Renal cortex interstitium (tissue), 11 donors: ENCODE results near the gene SIM1. TPM values are rescaled to one million over a fixed set of nuclear protein-coding genes. Genes with fewer than 3 reads are reported as not detected.

ENCODE experiments used
- DNase-seq, 11 donors: peaks; one replicate each; pipeline ENCODE4 v3.0.0-alpha.2; 2013; ENCODE audit warnings: low read depth in 9 of 11, low spot score in 4 of 11; ENCODE audit errors: extremely low read depth in 1 of 11
- polyA plus RNA-seq, 3 donors: library from polyadenylated mRNA; unstranded; fragments of 120-200 nt; gene quantifications; one replicate each; pipeline ENCODE4 v1.2.1, GENCODE V29; 2013; ENCODE audit not compliant: insufficient read length in 3 of 3

Gene SIM1
- polyA plus RNA-seq, 3 donors = 21.2 to 26.9 (median 24.8) TPM

DNA sequence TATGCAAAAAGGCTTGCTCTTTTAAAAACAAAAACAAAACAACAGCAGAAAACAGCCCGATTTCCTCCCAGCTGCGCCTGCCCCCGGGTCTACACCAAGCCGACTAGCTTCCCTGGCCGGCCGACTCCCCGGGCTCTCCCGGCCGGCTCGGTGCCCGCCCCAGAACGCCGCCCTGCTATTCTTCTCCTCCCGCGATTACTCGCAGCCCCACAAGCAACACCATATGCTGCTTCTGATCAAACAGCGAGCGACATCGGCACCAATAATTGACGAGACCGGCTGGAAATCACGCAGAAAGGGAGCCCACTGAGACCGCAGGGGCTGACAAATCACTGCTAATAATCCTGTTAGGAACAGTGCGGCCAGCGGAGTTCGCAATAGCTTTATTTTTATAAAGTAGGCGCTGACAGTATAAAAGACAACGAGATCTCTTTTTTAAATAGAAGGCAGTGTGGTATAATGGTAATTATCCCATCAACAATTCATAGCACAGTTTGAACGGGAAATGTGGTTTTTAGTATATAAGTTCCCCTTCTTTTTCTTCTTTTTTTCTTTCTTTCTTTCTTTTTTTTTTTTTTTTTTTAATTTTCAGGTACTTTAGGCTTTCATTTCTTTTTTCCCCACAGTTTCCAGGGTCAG lies 3.3 kb downstream of the SIM1 start:
- no peak for DNase-seq

DNA sequence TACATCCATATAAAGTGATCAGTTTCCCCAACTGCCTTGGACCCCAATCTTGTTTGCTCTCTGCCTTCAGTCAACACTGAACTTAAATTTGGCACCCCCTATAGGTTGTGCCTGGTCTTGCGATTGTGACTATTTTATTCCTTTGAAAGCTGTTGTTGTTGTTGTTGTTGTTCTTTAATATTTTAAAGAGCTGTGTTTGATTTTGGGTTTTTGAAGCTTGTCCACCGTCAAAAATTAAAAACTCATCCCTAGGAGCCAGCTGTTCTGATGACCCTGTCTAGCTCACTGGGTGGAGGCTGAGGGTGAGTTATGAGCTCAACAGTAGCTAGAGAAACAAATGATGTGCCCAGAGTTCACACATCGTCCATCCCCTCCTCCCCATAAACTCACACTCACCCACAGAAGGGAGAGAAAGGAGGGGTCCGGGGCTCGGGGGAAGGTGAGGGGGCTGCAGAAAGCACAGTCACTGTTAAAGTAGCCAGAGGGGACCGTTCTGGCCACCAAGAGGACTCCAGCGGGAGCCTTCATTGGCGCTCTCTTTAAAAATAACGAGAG lies 4.0 kb downstream of the SIM1 start:
- DNase-seq = no peak

DNA sequence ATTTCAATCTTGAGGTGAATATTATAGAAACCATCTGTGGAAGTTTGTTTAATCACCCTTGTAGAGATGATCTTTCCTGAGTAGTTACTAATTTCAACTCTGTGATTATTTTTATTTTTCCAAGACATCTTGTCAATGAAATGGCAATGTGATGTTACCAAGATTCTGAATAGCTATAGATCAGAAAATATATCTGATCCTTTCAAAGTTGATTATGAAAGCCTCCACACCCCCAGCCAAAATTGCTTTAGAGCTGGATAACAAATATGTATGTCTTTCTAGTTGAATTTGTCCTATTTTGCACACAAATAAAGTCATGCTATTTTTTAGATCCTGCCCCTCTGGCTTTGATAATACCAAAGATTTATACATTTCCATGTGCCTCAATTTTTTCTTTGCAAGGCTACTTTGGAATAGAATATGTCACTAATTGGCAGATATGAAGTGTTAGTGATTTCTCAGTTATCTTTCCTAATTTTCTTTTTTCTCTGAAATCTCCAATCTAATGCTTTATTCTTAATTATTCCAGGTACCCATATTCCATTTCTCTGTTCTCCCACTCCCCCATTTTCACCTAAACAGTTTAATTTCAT lies 5.0 kb downstream of the SIM1 start:
- DNase-seq = no peak

DNA sequence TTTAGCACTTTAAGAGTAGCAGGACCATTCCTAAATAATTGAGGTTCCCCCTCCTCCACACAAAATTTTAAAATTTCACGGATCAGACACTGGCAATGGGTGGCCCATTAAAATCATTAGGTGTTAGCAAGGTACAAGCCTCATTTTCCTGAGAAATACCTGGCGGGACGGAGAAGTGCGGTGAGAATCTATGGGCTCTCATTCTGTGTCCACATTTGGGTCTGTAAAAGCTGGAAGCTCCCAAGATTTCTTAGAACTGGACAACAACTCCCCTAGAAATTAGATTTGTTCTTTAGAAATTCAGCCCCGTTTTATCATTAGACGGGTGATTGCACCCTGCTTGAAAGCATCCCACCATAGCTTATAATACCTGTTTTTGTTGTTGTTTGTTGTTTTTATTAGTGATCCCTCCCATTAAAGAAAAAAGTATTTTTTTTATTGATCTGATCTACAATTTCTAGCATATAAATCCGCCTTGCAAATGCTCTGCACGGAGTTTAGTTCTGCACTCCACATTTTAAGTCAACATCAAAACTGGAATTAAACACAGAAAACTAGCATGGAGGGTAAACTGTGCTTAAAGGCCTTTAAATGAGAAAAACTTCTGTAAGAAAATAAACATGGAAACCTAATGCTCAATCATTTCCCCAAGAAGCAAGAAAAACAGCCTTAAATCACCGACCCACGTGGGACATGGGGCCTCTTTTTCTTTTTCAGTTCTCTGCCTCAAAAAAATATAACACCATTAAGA lies 5.7 kb downstream of the SIM1 start:
- no peak for DNase-seq

DNA sequence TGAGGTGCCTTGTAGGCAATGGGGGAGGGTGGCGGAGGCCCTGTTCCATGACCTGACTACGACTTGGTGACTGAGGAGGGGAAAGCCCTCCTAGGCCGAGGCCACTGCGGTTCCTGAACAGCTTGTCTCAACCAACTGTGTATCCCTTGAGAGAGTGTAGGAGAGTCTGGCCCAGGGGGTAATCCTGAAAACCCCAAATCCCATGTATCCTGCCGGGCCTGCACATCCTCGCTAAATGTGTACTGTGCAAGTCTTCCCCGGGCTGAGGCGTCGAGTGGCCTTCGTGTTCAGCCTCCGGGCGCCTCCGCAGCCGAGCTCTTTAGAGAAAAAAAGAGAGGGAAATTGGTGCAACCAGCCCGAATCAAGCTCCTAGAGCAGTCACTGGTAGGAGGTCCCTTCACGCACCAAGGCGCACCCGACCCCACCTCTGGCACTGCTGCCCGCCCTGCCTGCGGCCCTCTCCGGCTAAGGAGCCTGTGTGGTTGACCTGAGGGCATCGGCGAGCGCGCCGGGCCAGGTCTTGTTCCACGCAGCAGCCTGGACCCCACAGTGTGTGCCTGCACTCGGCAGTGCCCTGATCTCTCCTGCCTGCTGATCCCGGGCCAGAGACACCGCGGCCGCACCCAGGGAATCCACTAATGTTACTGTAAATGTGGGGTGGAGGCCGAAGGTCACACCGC lies 7.3 kb downstream of the SIM1 start:
- DNase-seq = no peak

DNA sequence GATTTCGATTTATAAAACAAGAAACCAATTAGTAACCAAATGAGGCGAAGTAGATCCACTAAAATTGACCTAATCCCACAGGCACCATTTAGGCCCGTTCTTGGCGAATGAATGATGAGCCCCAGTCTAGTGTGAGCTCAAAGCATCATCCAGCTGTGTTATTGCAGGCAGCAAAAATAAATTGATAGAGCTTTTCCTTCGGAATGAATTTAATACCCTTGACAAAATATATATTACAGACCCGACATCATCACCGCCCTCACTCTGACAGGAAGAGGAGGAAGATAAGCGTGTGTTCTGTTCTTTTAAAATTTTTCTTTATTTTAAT lies 7.8 kb downstream of the SIM1 start:
- DNase-seq = no peak

DNA sequence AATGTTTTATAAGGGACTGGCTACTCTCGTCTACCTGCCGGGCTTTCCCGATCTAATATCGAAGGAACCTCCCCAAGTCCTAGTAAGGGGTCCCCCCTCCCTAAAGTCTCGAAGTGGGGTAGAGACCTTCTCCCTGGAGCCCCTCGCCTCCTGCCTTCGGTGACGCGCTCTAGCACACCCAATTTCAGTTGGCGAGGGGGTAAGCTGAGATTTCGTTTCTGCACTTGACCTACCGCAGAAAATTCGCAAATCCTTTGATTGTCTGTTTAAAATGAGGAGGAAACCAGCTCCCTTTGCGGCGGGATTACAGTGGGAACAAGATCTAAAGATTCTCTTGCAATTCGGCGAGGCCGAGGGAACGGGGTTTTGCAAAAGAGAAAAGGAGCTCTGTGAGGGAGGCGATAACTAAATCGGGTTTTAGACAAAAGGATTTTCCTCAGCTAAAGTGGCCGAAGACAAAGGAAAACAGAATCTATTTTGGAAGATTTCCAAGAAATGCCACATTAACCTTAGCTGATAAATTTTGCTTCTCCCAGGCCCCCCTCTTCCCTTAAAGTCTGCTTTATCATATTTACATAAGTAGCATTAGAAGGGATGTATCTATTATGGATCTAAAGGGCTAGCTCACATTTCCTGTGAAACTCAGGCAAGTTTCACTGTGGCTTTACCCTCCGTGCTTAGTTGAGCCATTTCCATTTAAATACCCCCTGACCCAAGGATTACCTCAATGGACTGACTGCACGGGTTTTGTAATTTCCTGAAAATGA lies 8.4 kb downstream of the SIM1 start:
- no peak for DNase-seq

DNA sequence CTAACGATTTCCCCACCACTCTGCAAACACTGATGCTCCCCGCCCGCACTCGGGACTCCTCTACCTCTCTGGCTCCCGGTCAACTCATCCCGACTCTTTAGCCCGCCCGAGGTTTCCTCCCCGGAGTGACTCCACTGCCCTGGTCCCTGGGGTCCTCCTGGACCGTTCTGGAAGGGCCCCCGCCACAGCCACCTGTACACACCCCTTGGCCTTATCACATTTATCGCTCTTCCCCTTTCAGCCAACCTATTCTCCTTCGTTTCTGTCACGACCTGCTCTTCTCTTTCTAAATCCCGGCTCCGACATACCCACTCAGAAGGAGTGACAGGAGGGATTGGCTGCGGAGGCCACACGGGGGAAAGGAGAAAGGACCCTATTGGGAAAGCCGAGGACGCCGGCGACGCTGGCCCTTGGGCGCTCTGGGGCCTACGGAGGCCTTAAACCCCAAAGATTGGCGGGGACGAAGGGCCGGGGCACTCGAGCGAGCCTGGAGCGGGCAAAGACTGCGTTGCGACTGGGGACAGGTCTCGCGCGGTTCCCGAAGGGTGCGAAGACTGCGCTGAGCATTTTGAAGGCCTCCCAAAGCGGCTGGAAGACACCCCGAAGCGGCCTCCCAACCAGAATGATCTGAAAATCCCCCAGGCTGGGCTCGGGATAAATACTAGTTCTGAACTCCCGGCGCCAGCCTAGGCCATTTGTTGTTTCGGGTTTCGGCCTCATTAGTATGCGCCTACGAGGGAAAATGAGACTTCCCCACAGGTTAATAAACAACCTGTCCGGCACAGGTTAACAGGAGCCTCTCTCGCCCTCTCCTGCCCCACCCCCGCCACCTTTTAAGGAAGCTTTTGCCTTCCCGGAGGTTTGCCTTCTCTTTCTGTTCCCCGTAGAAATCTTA lies 9.2 kb downstream of the SIM1 start:
- peak in 5 of 11 donors; percentile 49 to 86 (median 74) for DNase-seq

DNA sequence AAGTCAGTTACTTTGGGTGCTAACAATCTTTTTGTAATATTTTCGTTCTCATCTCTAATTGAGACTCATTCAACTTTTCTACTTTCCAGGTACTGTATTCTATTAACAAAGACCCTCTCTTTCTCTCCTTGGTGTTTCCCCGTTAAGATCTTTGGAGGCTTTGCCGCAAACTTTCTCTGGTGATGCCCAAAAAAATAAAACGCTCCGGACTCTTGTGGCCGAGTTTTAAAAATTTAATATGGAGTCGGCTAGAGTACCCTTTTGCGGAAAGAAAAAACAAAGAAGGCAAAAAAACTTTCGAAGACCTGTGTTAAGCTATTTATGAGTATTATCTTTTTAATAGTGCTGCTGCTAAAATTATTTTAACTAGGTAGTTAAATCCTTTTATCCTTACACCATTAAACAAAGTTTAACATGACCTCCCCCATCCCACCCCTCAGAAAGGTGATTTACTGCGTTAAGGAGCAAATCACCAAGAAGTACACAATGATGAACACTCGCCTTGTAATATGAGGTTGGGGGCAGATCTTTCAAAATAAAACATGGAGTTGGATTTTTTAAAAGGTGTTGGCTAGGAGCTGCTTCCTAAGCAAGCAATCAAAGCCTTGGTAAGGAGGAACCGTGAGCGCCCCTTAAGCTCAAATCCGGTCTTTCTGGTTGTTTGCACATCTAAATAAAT lies 10.0 kb downstream of the SIM1 start:
- no peak for DNase-seq

DNA sequence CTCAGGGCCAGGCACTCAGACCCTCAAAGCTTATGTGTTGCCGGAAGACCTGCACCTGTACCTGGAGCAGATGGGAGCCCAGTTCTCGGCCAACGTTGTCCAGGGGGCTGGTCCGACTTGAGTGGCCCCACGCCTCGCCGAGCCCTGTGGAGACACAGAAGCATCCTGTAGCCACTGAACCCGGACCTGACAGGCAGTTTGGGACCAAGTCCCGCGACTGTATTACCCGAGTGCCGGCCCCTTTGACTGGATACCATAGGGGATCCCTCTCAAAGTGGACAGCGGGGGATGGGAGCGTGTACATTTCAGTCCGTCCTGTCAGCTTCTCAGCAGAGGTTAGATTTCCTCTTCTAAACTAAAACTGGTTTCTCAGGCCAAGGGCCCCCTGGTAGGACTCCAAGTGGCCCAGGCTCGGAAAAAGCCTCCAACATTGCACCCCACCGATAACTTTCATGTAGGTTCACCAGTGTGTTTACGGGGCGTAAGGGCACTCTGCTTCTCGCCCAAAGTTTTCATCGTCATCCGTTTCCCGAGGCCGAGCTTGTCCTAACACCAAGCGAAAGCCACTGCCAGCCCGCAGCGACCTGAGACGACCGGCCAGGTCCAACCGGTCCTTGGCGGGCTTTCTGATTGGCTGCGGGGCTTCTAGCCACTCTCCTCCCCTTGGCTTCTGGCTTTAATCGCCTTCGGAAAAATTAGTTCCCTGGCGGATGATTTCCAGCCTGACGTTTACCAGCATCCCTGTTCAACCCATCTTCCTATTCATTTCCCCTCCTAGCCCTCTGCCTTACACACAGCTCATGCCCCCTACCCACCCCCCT lies 10.8 kb downstream of the SIM1 start:
- DNase-seq = no peak

DNA sequence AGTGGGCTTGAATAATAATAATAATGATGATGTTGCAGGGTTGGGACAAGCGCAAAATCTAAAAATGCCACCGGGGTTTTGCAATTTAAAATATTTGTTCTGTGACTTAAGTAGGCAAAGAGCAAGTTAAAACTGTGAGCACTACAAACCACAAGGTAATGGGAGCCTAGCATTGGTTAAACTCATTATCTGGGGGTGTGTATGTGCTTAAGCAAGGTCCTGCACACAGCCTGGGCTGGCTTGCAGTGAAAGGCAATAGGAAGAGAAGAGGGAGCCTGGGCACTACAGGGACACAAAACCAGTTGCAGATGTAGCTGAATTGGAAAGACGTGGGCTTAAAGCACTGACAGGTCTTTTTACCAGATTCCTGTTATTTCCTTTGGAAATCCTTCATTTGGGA lies 11.7 kb downstream of the SIM1 start:
- DNase-seq = no peak

DNA sequence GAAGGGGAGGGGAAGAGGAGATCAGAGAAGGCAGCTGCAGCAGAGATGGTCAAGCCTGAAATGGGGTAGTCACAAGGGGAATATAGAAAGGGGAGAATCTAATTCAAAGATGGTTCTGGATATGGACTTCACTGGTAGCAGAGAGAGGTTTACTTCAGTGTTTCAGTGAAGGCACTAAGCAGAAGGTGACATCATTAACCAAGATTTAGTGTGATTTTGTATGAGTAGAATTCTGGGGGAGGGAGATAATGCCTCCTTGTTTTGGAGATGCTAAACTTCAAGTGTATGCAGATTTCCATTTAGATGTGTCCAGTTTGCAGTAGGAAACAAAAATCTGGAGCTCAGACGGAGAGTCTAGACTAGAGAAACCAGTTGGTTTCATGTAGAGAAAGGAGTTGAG lies 13.1 kb downstream of the SIM1 start:
- DNase-seq = no peak

DNA sequence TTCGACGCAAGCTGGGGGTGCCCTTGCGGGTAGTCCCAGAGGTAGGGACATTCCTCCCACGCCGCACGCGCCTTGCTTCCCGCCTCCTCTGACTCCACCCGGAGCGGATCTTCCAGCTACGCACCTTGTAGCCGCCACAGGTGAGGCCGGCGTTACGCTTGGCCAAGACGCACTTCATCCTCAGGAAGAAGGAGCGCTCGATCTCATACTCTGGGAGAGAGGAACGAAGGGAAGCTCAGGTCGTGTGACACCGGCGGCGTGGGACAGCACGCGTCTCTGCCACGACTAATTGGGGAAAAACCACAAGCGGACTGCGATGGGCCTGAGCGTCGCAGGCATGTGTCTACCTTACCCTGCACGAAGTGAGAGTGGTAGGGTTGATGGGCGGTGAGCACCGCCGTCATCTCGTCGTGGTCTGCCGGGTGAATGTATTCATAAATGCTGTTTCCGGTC lies 15.5 kb downstream of the SIM1 start:
- no peak for DNase-seq

DNA sequence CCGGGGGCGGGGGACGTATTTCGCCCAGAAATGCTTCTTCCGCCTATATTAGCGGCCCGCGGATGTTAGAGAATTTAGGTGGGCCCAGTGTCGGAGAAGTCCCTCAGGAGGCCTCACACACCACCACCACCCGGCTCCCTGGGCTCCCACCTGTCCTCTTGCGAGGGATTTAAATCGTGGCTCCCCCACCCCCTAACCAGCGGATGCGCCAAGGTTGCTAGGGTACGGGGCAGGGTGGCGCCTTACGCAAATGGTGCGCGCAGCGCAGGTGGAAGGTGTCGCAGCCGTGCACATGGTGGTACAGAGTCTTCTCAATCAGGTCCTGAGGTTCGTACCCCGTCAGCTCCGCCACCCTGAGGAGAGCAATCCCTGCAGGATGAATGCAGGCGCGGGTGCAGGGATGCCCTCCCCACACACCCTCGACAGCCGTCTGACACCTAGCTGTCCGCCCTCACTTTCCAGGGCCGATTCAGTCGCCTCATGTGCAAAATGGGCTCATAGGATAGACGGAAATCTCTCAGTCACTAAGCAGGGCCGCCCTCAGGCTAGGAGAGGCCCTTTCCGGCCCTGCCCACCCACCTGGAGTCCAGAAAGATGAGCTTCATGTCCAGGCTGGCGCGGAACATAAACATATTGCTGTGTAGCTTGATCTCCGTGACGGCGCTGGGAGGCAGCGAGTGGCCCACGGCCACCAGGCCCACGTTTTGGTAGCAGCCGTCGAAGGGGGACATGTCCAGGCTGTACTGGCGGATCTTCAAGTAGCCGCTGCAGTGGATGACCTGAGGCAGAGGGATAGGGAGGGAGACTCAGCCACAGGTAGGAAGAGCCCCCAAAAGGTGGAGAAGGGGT lies 16.6 kb downstream of the SIM1 start:
- DNase-seq = no peak

DNA sequence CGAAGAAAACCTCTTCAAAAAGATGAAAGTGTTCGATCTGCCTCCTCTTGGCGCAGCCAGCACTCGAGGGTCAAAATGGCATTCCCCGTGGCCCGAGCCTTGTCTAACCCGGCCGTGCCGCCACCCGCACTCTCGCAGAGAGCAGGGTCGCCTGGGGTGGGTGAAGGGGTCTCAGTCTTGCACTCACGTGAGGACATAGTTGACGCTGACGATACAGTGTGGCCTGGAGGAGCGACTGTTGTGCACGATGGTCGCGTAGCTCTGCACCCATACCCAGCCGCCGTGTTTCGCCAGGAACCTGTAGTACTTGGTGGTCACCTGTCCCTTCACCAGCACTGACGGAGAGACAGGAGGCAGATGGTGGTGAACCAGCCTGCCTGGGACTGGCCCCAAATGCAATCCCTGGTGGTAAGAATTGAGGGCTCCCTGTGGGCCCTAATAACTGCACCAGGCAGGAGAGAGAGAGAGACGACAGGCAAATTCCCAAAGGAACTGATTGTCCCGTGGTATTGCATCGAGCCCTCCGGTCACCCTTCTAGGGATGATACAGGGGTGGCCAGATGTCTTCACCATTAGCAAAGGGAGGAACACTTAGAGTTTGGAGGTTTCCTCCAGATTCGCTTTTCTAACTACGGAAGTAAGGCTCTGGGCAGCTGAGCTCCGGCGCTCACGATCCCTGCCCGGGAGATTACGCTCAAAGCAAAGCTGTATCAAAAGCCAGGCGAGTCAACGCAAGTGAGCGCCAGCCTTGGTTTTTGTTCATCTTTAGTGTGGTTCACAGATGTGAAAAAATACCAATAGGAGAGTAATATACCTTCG lies 17.4 kb downstream of the SIM1 start:
- no peak for DNase-seq
